Measurements from ENCODE around the gene ATAD5. TPM values are rescaled to one million over a fixed set of nuclear protein-coding genes. Genes with fewer than 3 reads are reported as not detected.

Gene ATAD5, protein sequence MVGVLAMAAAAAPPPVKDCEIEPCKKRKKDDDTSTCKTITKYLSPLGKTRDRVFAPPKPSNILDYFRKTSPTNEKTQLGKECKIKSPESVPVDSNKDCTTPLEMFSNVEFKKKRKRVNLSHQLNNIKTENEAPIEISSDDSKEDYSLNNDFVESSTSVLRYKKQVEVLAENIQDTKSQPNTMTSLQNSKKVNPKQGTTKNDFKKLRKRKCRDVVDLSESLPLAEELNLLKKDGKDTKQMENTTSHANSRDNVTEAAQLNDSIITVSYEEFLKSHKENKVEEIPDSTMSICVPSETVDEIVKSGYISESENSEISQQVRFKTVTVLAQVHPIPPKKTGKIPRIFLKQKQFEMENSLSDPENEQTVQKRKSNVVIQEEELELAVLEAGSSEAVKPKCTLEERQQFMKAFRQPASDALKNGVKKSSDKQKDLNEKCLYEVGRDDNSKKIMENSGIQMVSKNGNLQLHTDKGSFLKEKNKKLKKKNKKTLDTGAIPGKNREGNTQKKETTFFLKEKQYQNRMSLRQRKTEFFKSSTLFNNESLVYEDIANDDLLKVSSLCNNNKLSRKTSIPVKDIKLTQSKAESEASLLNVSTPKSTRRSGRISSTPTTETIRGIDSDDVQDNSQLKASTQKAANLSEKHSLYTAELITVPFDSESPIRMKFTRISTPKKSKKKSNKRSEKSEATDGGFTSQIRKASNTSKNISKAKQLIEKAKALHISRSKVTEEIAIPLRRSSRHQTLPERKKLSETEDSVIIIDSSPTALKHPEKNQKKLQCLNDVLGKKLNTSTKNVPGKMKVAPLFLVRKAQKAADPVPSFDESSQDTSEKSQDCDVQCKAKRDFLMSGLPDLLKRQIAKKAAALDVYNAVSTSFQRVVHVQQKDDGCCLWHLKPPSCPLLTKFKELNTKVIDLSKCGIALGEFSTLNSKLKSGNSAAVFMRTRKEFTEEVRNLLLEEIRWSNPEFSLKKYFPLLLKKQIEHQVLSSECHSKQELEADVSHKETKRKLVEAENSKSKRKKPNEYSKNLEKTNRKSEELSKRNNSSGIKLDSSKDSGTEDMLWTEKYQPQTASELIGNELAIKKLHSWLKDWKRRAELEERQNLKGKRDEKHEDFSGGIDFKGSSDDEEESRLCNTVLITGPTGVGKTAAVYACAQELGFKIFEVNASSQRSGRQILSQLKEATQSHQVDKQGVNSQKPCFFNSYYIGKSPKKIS (N-terminal part only)
- 1.3 and 2.8 TPM in 2 replicates for total RNA-seq (2012; rRNA removed)
- polyA plus RNA-seq (2012; rRNA removed), result 0.93 and 1.0 TPM in 2 replicates
- 0.05 and 0.10 TPM in 2 replicates for polyA plus RNA-seq (2012; cell fraction: cytosol; rRNA removed)
- polyA plus RNA-seq (2012; cell fraction: nucleus; rRNA removed; ENCODE audit: low replicate concordance), result 0.44 and 1.1 TPM in 2 replicates
- percentile 46 among the genes with signal in this experiment for Bru-seq, nascent RNA
- percentile 51 among the genes with signal in this experiment for BruChase-seq, experiment 1, labeled RNA remaining after a 6-hour chase
- percentile 49 among the genes with signal in this experiment for BruChase-seq, experiment 2, labeled RNA remaining after a 2-hour chase
- long read RNA-seq, partial matches to known transcripts, result 3 of 3 reads
- long read RNA-seq, other reads (novel, unspliced or antisense), result 0 of 3 reads

DNA sequence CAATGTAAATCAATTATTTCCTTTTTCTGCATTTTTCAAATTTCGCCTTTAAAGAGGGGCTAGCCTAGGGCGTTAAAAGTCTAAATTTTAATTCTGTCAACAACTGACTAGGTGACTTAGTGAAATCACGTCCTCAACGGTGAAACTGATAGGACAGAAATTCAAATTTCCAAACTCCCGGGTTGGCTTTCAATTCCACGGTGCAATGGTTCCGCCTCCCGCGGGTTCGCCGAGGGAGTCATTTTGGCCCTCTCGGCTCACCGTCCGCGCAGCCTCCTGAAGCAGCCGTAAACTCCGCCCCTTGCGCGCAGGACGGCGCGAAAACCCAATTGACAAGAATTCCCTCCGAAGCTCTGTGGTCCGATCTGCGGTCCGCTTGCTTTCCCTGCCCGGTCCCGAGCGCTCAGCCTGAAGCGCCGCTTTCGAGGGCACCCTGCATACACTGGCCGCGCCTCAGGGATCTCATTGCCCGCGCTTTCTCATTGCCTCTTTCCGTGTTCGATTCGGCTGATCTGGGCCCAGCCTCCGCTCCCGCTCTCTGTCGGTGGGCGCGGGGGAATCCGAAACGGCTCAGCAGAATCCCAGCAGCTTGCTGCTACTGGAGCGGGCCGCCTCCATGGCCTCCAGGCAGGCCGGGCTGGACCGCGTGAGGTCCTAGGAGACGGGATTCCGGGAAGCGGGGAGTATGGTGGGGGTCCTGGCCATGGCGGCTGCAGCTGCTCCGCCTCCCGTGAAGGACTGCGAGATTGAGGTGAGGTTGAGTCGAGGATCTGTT is at the start of gene ATAD5:
ATAD5 (plus strand) TSS at position 304 of the 775 bp plus-strand sequence; CDS start at position 686, 382 bp downstream.
- peak; percentile 91 for DNase-seq
- WGBS, 2 experiments (ENCODE audit: extremely low coverage in 2 of 2, insufficient read length in 1 of 2), result 0% methylated on average over 34 of the region's 59 CpGs; no CpG with 5 or more reads in 1 of the 2 experiments

More for the DNA sequence above, at the start of gene ATAD5:
- H3K56ac ChIP-seq (ENCODE audit: extremely low read depth, insufficient read depth, low read length), result peak within 1 kb of the TSS; percentile 72
- no peaks in the 10 kb centered on the region for H3K9me1 ChIP-seq (ENCODE audit: insufficient read depth, low read length)
- peak within 1 kb of the TSS; percentile 94 to 95 for H4K8ac ChIP-seq (ENCODE audit: low read depth in 2 of 2, low read length in 2 of 2)
- peak; percentile 99 for ATAC-seq (ENCODE audit: low read depth)
- TF ChIP-seq MAZ (IDR thresholded peaks at IDR 0.05; ENCODE audit: borderline replicate concordance, low read depth, low read length) (peak; percentile 62; the same call in 1 of the 2 replicates), FOS (IDR thresholded peaks at IDR 0.05; ENCODE audit: low read depth, low read length) (no peak), CEBPB (IDR thresholded peaks at IDR 0.05; ENCODE audit: low read depth, low read length) (peak; percentile 22; the same call in 1 of the 2 replicates), MXI1 (IDR thresholded peaks at IDR 0.05; ENCODE audit: borderline replicate concordance, low read depth, low read length) (peak; percentile 63; the same call in 1 of the 2 replicates)
- peak within 1 kb of the TSS; percentile 44; the same call in 1 of the 2 replicates for H2BK120ac ChIP-seq (ENCODE audit: low read depth, low read length)
- no peaks in the 10 kb centered on the region for H3K27me3 ChIP-seq (ENCODE audit: control insufficient read depth, insufficient read depth, low read length)
- H2AFZ ChIP-seq (replicated peaks; ENCODE audit: low read length, poor library complexity), result peak within 1 kb of the TSS; percentile 98
- peak within 1 kb of the TSS; percentile 86 for H3K4me3 ChIP-seq (ENCODE audit: insufficient read depth, low read depth, low read length)
- BruUV-seq (replicated peaks), result no TSS peak
- H3K4me2 ChIP-seq (ENCODE audit: low read depth, low read length), result peak within 1 kb of the TSS; percentile 94
- peak within 1 kb of the TSS; percentile 40; the same call in 1 of the 2 replicates for H4K91ac ChIP-seq (ENCODE audit: insufficient read depth, low read depth, low read length)
- no peaks in the 10 kb centered on the region for H3K36me3 ChIP-seq (ENCODE audit: control insufficient read depth, insufficient read depth, low read length)
- peak within 1 kb of the TSS; percentile 36 for H2BK5ac ChIP-seq (ENCODE audit: low read depth, low read length, poor library complexity, severe bottlenecking)
- H3K9ac ChIP-seq (ENCODE audit: low read depth, low read length), result peak within 1 kb of the TSS; percentile 78
- no peaks in the 10 kb centered on the region for H3K4me1 ChIP-seq (ENCODE audit: control insufficient read depth, insufficient read depth, low read length)
- POLR2A ChIA-PET (ENCODE audit: unreplicated experiment), result no interaction called here
- peak within 1 kb of the TSS; percentile 70; the same call in 1 of the 2 replicates for H4K5ac ChIP-seq (ENCODE audit: low read depth, low read length)
- H4K20me1 ChIP-seq (ENCODE audit: insufficient read depth, low read length), result no peaks in the 10 kb centered on the region
- H3K27ac ChIP-seq (ENCODE audit: insufficient read depth, low read length), result peak within 1 kb of the TSS; percentile 64; the same call in 1 of the 2 replicates
- H3K4ac ChIP-seq (ENCODE audit: low read depth, low read length), result peak within 1 kb of the TSS; percentile 39
- peak within 1 kb of the TSS; percentile 89 for H3K14ac ChIP-seq (replicated peaks; ENCODE audit: low read depth, low read length)
- H2AK9ac ChIP-seq (replicated peaks; ENCODE audit: low read depth, low read length, poor library complexity), result peak within 1 kb of the TSS; percentile 56
- H3K18ac ChIP-seq (ENCODE audit: low read depth, low read length), result no peak within 1 kb of the TSS
- H2AK5ac ChIP-seq (ENCODE audit: low read depth, low read length), result no peak within 1 kb of the TSS; the same call in 1 of the 2 replicates
- in situ Hi-C loops (cut with MboI; ENCODE audit: low sequenced_read_pairs), result no loop called here
- H2BK20ac ChIP-seq (ENCODE audit: low read depth, low read length), result no peak within 1 kb of the TSS; the same call in 1 of the 2 replicates
- CTCF ChIA-PET, result interaction anchor here (0.6 kb wide), 1 partner anchor 30 kb away, joined by 3 read pairs; no protein-coding TSS in a partner anchor
- peaks cover 4 to 28% of the 10 kb centered on the region in 2 experiments; a peak in 3 of 4 replicates for H3K79me1 ChIP-seq (ENCODE audit: low read depth in 1 of 2, low read length in 2 of 2)
- intact Hi-C loops (cut with micrococcal nuclease), result no loop called here
- H3K9me3 ChIP-seq (ENCODE audit: control insufficient read depth, insufficient read depth, low read length), result no peaks in the 10 kb centered on the region
- H2BK15ac ChIP-seq (ENCODE audit: low read depth, low read length), result no peak within 1 kb of the TSS; the same call in 2 of the 3 replicates
- dilution Hi-C loops (cut with HindIII; ENCODE audit: low sequenced_read_pairs, unreplicated experiment), result no loop called here
- H3K23ac ChIP-seq (ENCODE audit: low read depth, low read length), result peak within 1 kb of the TSS; percentile 92
